ENCODE data around the gene ITGA3.

DNA sequence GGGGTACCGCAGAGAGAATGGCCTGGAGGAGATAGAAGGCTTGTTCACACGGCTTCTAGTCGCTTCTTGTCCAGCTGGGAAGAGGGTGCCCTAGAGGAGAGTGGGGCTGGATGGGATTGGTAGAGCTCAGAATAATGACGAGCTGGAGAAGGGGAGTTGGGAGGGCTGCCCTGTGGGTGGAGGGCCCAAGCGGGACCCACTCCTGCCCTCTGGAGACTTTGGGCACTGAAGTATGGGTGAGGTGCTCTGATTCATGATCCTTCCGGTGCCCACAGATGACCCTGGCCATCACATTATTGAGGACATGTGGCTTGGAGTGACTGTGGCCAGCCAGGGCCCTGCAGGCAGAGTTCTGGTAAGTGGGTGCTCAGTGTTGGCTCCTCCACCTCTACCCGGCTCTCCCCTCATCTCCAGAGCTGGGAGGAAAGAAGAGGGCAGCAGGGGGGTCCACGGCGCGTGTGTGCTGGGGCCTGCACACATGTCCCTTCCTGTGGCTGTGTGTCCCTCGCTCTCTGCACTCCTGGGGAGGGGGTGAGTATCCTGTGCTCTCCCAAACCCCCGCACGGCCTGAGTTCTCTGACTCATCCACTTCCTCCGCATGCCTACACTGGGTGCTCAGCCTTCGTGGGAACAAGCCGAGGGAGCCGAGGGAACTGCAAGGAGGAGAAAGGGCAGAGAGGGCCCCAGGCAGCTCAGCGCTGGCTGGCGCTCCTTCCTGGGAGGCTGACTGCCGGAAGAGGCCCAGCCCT lies 8.5 kb downstream of the ITGA3 start:
- no peak for TF ChIP-seq POLR2A (IDR thresholded peaks at IDR 0.05)
- TF ChIP-seq, protein P1, sequence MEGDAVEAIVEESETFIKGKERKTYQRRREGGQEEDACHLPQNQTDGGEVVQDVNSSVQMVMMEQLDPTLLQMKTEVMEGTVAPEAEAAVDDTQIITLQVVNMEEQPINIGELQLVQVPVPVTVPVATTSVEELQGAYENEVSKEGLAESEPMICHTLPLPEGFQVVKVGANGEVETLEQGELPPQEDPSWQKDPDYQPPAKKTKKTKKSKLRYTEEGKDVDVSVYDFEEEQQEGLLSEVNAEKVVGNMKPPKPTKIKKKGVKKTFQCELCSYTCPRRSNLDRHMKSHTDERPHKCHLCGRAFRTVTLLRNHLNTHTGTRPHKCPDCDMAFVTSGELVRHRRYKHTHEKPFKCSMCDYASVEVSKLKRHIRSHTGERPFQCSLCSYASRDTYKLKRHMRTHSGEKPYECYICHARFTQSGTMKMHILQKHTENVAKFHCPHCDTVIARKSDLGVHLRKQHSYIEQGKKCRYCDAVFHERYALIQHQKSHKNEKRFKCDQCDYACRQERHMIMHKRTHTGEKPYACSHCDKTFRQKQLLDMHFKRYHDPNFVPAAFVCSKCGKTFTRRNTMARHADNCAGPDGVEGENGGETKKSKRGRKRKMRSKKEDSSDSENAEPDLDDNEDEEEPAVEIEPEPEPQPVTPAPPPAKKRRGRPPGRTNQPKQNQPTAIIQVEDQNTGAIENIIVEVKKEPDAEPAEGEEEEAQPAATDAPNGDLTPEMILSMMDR (IDR thresholded peaks at IDR 0.05), result no peak
